Eye (tissue), 1 donor: Measurements from ENCODE around the gene DCAKD.

ENCODE experiments used
- DNase-seq: peaks from one replicate; pipeline ENCODE4 v3.0.0-alpha.2; 2015

DCAKD gene

GRCh38 chr17:45029758-45030423 is 21.5 kb downstream of the DCAKD start:
- no peak for DNase-seq

GRCh38 chr17:45029096-45029495 is 22.3 kb downstream of the DCAKD start:
- DNase-seq = no peak

GRCh38 chr17:45022655-45023339 is 28.6 kb downstream of the DCAKD start:
- no peak for DNase-seq

- no peak for DNase-seq
Observed at GRCh38 chr17:45022288-45022648, 29.2 kb downstream of the DCAKD start.

GRCh38 chr17:45021607-45022287 is 29.7 kb downstream of the DCAKD start:
- peak; percentile 87 for DNase-seq

GRCh38 chr17:45020354-45021138 is 30.9 kb downstream of the DCAKD start:
- DNase-seq = peak; percentile 90

GRCh38 chr17:45018848-45019711 is 32.4 kb downstream of the DCAKD start:
- peak; percentile 70 for DNase-seq

GRCh38 chr17:45018514-45018847 is 33.0 kb downstream of the DCAKD start:
- DNase-seq = no peak

GRCh38 chr17:45016823-45017222 is 34.6 kb downstream of the DCAKD start:
- DNase-seq = no peak

- no peak for DNase-seq
Observed at GRCh38 chr17:45016237-45016636, 35.2 kb downstream of the DCAKD start.

- peak; percentile 78 for DNase-seq
Observed at GRCh38 chr17:45013021-45013997, 38.1 kb downstream of the DCAKD start.

- DNase-seq = no peak
Observed at GRCh38 chr17:45011767-45012166, 39.7 kb downstream of the DCAKD start.

GRCh38 chr17:45009676-45010467 is 41.6 kb downstream of the DCAKD start:
- DNase-seq = peak; percentile 41

- no peak for DNase-seq
Observed at GRCh38 chr17:45008216-45008615, 43.2 kb downstream of the DCAKD start.

- peak; percentile 66 for DNase-seq
Observed at GRCh38 chr17:45006927-45007461, 44.4 kb downstream of the DCAKD start.

- DNase-seq = no peak
Observed at GRCh38 chr17:45005700-45006099, 45.7 kb downstream of the DCAKD start.

GRCh38 chr17:45004388-45004787 is 47.0 kb downstream of the DCAKD start:
- DNase-seq = no peak

GRCh38 chr17:45003877-45004276 is 47.6 kb downstream of the DCAKD start:
- peak; percentile 41 for DNase-seq

GRCh38 chr17:45001310-45001709 is 50.1 kb downstream of the DCAKD start:
- no peak for DNase-seq

GRCh38 chr17:44999433-44999832 is 52.0 kb downstream of the DCAKD start:
- no peak for DNase-seq
